ENCODE data around the gene PIGT.

The PIGT gene

GRCh38 chr20:45420125-45420524 is 4.2 kb downstream of the PIGT start:
- no peak for DNase-seq (ENCODE audit: extremely low read depth, low read depth)

GRCh38 chr20:45423700-45424099 is 7.8 kb downstream of the PIGT start:
- TF ChIP-seq CTCF (IDR thresholded peaks at IDR 0.05; ENCODE audit: low read depth, low read length): no peak
- DNase-seq (ENCODE audit: extremely low read depth, low read depth): no peak

More at GRCh38 chr20:45420125-45420524, 4.2 kb downstream of the PIGT start:
- TF ChIP-seq CTCF (IDR thresholded peaks at IDR 0.05; ENCODE audit: low read depth, low read length): no peak

DNA sequence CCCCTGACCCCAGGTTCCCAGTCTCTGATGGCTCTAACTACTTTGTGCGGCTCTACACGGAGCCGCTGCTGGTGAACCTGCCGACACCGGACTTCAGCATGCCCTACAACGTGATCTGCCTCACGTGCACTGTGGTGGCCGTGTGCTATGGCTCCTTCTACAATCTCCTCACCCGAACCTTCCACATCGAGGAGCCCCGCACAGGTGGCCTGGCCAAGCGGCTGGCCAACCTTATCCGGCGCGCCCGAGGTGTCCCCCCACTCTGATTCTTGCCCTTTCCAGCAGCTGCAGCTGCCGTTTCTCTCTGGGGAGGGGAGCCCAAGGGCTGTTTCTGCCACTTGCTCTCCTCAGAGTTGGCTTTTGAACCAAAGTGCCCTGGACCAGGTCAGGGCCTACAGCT is 9.6 kb downstream of the PIGT start:
- DNase-seq (ENCODE audit: extremely low read depth, low read depth): no peak
- TF ChIP-seq CTCF (IDR thresholded peaks at IDR 0.05; ENCODE audit: low read depth, low read length): no peak

- DNase-seq (ENCODE audit: extremely low read depth, low read depth): no peak
- TF ChIP-seq CTCF (IDR thresholded peaks at IDR 0.05; ENCODE audit: low read depth, low read length): no peak
Observed at GRCh38 chr20:45426320-45427016, 10.5 kb downstream of the PIGT start.

- DNase-seq (ENCODE audit: extremely low read depth, low read depth): no peak
- no peak for TF ChIP-seq CTCF (IDR thresholded peaks at IDR 0.05; ENCODE audit: low read depth, low read length)
Observed at GRCh38 chr20:45427236-45428149, 11.6 kb downstream of the PIGT start.

GRCh38 chr20:45429618-45430017 is 13.7 kb downstream of the PIGT start:
- DNase-seq (ENCODE audit: extremely low read depth, low read depth): no peak
- no peak for TF ChIP-seq CTCF (IDR thresholded peaks at IDR 0.05; ENCODE audit: low read depth, low read length)

DNA sequence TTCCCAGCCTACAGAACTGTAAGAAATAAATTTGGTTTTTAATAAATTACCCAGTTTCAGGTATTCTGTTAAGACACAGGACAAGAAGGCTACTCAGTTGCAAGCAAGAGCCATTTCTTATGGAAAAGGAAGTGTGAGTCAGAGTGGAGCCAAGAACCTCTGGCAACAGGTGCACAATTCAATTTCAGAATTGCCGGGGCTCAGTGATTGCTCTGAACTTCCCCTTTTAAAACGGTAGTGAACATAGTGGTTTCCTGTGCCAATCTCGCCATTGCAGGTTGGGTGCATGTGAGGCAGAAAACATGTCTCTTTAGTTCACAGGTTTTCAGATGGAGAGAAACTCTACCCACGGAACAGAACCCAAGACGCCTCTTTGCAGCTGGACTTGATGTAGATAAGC is 16.4 kb downstream of the PIGT start:
- TF ChIP-seq CTCF (IDR thresholded peaks at IDR 0.05; ENCODE audit: low read depth, low read length): no peak
- no peak for DNase-seq (ENCODE audit: extremely low read depth, low read depth)

All from AG09319 (cell line).